ENCODE results near the gene EFTUD2.

DNA sequence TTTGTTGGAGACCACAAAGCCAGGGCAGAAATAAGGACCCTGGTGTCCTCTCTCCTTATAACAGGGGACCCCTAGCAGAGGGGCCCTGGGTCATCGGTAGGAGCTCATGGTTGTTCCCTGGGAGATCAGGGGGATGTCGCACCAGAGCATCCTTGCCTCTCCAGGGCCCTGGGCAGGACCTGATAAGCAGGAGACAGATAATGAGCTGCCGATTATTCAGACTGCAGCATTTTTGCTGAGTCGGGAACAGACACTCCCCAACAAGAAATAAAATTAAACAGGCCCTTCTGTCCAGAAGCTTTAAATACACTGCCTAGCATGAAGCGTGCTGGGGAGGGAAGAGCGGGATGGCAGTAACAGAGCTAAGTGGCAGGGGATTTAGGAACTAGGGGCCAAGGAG lies 31.4 kb upstream of the EFTUD2 start:
- TF ChIP-seq, protein P1, sequence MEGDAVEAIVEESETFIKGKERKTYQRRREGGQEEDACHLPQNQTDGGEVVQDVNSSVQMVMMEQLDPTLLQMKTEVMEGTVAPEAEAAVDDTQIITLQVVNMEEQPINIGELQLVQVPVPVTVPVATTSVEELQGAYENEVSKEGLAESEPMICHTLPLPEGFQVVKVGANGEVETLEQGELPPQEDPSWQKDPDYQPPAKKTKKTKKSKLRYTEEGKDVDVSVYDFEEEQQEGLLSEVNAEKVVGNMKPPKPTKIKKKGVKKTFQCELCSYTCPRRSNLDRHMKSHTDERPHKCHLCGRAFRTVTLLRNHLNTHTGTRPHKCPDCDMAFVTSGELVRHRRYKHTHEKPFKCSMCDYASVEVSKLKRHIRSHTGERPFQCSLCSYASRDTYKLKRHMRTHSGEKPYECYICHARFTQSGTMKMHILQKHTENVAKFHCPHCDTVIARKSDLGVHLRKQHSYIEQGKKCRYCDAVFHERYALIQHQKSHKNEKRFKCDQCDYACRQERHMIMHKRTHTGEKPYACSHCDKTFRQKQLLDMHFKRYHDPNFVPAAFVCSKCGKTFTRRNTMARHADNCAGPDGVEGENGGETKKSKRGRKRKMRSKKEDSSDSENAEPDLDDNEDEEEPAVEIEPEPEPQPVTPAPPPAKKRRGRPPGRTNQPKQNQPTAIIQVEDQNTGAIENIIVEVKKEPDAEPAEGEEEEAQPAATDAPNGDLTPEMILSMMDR (IDR thresholded peaks at IDR 0.05), result no peak
- no peak for TF ChIP-seq EP300 (IDR thresholded peaks at IDR 0.05)
